HCT116 (cell line): Measurements from ENCODE around the gene ESR2. TPM values are rescaled to one million over a fixed set of nuclear protein-coding genes. Genes with fewer than 3 reads are reported as not detected.

ENCODE experiments used
- ATAC-seq: fragments of 200-7000 bp; cut with Tn5 transposase; 2 replicates; pipeline ENCODE4 v1.9.1; 2020; ENCODE audit warnings: mild to moderate bottlenecking, moderate library complexity
- BruUV-seq: library from RNA; stranded (reverse); fragments of 400-500 nt; replicated peaks from 2 replicates; lab custom pipeline; 2021; lab: Mats Ljungman, UMichigan
- CTCF ChIA-PET: fragments of 300-600 bp; sonication (Branson Sonifier 250); formaldehyde crosslinking; loops from one replicate; lab custom pipeline; 2021; ENCODE audit warnings: antibody characterized with exemption; lab: Charles Lee
- POLR2A ChIA-PET: fragments of 300-600, 350-600 bp; sonication (Branson Sonifier 250); formaldehyde crosslinking; loops from one replicate; lab custom pipeline; 2021; ENCODE audit warnings: antibody characterized with exemption; lab: Charles Lee
- RAD21 ChIA-PET, 2 experiments: fragments of 300-600 bp; sonication (Branson Sonifier 250); formaldehyde crosslinking; loops; one replicate each; lab custom pipeline; 2023; ENCODE audit warnings: low total read pairs in 2 of 2; ENCODE audit not compliant: uncharacterized antibody in 2 of 2, unreplicated experiment in 2 of 2, low non-redundant PET in 1 of 2; lab: Charles Lee
- DNase-seq: peaks from one replicate; pipeline ENCODE4 v3.0.0-alpha.2; 2010; ENCODE audit warnings: low read depth, low spot score
- H2AFZ ChIP-seq: fragments of 200-600 bp; shearing (Covaris generic), sonication (generic); 2 replicates; pipeline ENCODE4 v1.6.1; 2017; ENCODE audit warnings: low read depth, mixed run types, mixed read lengths, antibody characterized with exemption, low read length; ENCODE audit not compliant: poor library complexity, severe bottlenecking
- H3K27ac ChIP-seq: 2 replicates; pipeline ENCODE4 v1.5.1; 2012; ENCODE audit warnings: low read depth, low read length
- H3K27me3 ChIP-seq: fragments of 200-600 bp; sonication (generic); 2 replicates; pipeline ENCODE4 v1.6.1; 2016; ENCODE audit warnings: mixed run types, low read length, mixed read lengths; ENCODE audit not compliant: insufficient read depth
- H3K36me3 ChIP-seq, 2 experiments: fragments of 200-500 bp in 1 of 2; fragments of 200-600 bp in 1 of 2; sonication (Bioruptor generic) in 1 of 2; sonication (generic) in 1 of 2; 2 replicates each; pipeline versions ENCODE4 v1.5.1 to v1.6.1; 2014 to 2016; ENCODE audit warnings: low read length in 2 of 2, inconsistent platforms in 1 of 2, mixed read lengths in 1 of 2, mixed run types in 1 of 2; ENCODE audit not compliant: insufficient read depth in 2 of 2, control insufficient read depth in 1 of 2
- H3K4me1 ChIP-seq, 2 experiments: fragments of 200-600 bp in 1 of 2; sonication (generic) in 1 of 2; 2 replicates each; pipeline versions ENCODE4 v1.5.1 to v1.6.1; 2012 to 2017; ENCODE audit warnings: low read length in 2 of 2, inconsistent platforms in 1 of 2, mild to moderate bottlenecking in 1 of 2, mixed read lengths in 1 of 2, mixed run types in 1 of 2, moderate library complexity in 1 of 2; ENCODE audit not compliant: insufficient read depth in 2 of 2, control insufficient read depth in 1 of 2
- H3K4me2 ChIP-seq: fragments of 200-600 bp; sonication (generic); 2 replicates; pipeline ENCODE4 v1.6.1; 2017; ENCODE audit warnings: mixed run types, low read length, mixed read lengths
- H3K4me3 ChIP-seq, 2 experiments: fragments of 200-600 bp in 1 of 2; sonication (generic) in 1 of 2; replicated peaks in 1 of 2; 2 replicates each; pipeline ENCODE4 v1.5.1; 2011 to 2016; ENCODE audit warnings: low read length in 2 of 2, control low read depth in 1 of 2, low read depth in 1 of 2, mild to moderate bottlenecking in 1 of 2, mixed read lengths in 1 of 2, mixed run types in 1 of 2
- H3K79me2 ChIP-seq: fragments of 200-600 bp; sonication (generic); 2 replicates; pipeline ENCODE4 v1.6.1; 2017; ENCODE audit warnings: mild to moderate bottlenecking, mixed run types, low read length, moderate library complexity, mixed read lengths; ENCODE audit not compliant: insufficient read depth
- H3K9ac ChIP-seq: fragments of 200-600 bp; sonication (generic); 2 replicates; pipeline ENCODE4 v1.6.1; 2016; ENCODE audit warnings: low read length, mixed read lengths
- H3K9me2 ChIP-seq: fragments of 200-600 bp; sonication (generic), shearing (Covaris generic); 2 replicates; pipeline ENCODE4 v1.6.1; 2017; ENCODE audit warnings: mixed run types, mild to moderate bottlenecking, moderate library complexity; ENCODE audit not compliant: insufficient read depth
- H3K9me3 ChIP-seq, 2 experiments: fragments of 200-500 bp in 1 of 2; fragments of 200-600 bp in 1 of 2; sonication (Bioruptor generic) in 1 of 2; sonication (generic) in 1 of 2; 2 replicates each; pipeline ENCODE4 v1.6.1; 2014 to 2017; ENCODE audit warnings: low read length in 2 of 2, mixed read lengths in 2 of 2, inconsistent platforms in 1 of 2, low read depth in 1 of 2, mild to moderate bottlenecking in 1 of 2, mixed run types in 1 of 2, moderate library complexity in 1 of 2; ENCODE audit not compliant: control insufficient read depth in 1 of 2, insufficient read depth in 1 of 2
- H4K20me1 ChIP-seq: fragments of 200-600 bp; sonication (generic), shearing (Covaris generic); 2 replicates; pipeline ENCODE4 v1.6.1; 2017; ENCODE audit warnings: mixed run types, mild to moderate bottlenecking, moderate library complexity; ENCODE audit not compliant: insufficient read depth
- CBX3 ChIP-seq: IDR thresholded peaks from 2 replicates; pipeline ENCODE4 v1.6.1; 2012; ENCODE audit warnings: low read depth
- CEBPB ChIP-seq: IDR thresholded peaks from 2 replicates; pipeline ENCODE4 v1.6.1; 2012; ENCODE audit warnings: low read depth
- EGR1 ChIP-seq: IDR thresholded peaks from 2 replicates; pipeline ENCODE4 v1.6.1; 2012; ENCODE audit warnings: low read depth
- ELF1 ChIP-seq: IDR thresholded peaks from 2 replicates; pipeline ENCODE4 v1.6.1; 2012; ENCODE audit warnings: low read depth, borderline replicate concordance
- EZH2 ChIP-seq: fragments of 200-600 bp; sonication (generic); IDR thresholded peaks from 2 replicates; pipeline ENCODE4 v1.6.1; 2017; ENCODE audit warnings: antibody characterized with exemption, mixed run types
- TCF7L2 ChIP-seq: IDR thresholded peaks from 2 replicates; pipeline ENCODE4 v1.7.0; 2011; ENCODE audit warnings: borderline replicate concordance, inconsistent platforms; ENCODE audit not compliant: insufficient read depth, insufficient read length; ENCODE audit errors: extremely low read depth
- ZBTB33 ChIP-seq: IDR thresholded peaks from 2 replicates; pipeline ENCODE4 v1.6.1; 2011; ENCODE audit warnings: mild to moderate bottlenecking, low read length, moderate library complexity; ENCODE audit not compliant: insufficient replicate concordance; ENCODE audit errors: extremely low read depth
- intact Hi-C: fragments of 100-400 bp; cut with micrococcal nuclease; formaldehyde crosslinking; loops from 2 replicates; pipeline ENCODE4 v1.10.0; 2022
- total RNA-seq: library from RNA; stranded (reverse); gene quantifications from one replicate; pipeline ENCODE4 v1.2.1, GENCODE V29; 2021; ENCODE audit not compliant: unreplicated experiment
- TF ChIP-seq, protein P1 (sequence below), 3 experiments: fragments of 200-600 bp in 1 of 3; sonication (generic) in 1 of 3; IDR thresholded peaks in 2 of 3; conservative IDR thresholded peaks in 1 of 3; 2 replicates each; pipeline ENCODE4 v1.5.1; 2012 to 2017; ENCODE audit warnings: low read depth in 2 of 3, low read length in 2 of 3, antibody characterized with exemption in 1 of 3, borderline replicate concordance in 1 of 3, control low read depth in 1 of 3, mild to moderate bottlenecking in 1 of 3, mixed read lengths in 1 of 3, mixed run types in 1 of 3, moderate library complexity in 1 of 3; ENCODE audit not compliant: insufficient read depth in 1 of 3

ESR2 gene
- total RNA-seq, 1 experiment from 2014 or later: 0.32 TPM

GRCh38 chr14:64092338-64092737 lies 201.8 kb downstream of the ESR2 start (continued):
- TF ChIP-seq, protein P1, sequence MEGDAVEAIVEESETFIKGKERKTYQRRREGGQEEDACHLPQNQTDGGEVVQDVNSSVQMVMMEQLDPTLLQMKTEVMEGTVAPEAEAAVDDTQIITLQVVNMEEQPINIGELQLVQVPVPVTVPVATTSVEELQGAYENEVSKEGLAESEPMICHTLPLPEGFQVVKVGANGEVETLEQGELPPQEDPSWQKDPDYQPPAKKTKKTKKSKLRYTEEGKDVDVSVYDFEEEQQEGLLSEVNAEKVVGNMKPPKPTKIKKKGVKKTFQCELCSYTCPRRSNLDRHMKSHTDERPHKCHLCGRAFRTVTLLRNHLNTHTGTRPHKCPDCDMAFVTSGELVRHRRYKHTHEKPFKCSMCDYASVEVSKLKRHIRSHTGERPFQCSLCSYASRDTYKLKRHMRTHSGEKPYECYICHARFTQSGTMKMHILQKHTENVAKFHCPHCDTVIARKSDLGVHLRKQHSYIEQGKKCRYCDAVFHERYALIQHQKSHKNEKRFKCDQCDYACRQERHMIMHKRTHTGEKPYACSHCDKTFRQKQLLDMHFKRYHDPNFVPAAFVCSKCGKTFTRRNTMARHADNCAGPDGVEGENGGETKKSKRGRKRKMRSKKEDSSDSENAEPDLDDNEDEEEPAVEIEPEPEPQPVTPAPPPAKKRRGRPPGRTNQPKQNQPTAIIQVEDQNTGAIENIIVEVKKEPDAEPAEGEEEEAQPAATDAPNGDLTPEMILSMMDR (IDR thresholded peaks at IDR 0.05 in 2 of 3, conservative IDR thresholded peaks at IDR 0.05 in 1 of 3; ENCODE audit: borderline replicate concordance in 1 of 3, insufficient read depth in 1 of 3, low read depth in 2 of 3, low read length in 2 of 3): no peak
- no peak for TF ChIP-seq ZBTB33
- TF ChIP-seq, all 23 proteins: peak for 0

DNA sequence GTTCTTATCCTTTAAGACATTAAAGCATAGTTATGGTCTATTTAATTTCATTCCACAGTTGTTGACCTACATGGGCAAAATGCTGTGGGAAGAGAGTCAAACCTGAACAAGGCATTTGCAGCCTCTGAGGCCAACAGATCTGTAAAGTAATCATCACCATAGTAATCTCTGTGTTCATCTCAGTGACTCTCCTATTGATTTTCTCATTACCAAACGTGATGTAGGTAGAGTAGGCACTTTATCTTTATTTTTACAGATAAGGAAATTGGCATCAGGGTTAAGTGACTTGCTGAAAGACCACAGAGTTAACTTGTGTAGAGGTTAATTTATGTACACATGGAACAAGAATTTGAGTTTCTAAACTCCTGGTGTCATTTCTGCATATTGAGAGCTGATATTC lies 203.0 kb downstream of the ESR2 start:
- Histone ChIP-seq H3K4me1 (no peaks in the 10 kb centered on the region), H4K20me1 (no peaks in the 10 kb centered on the region), H3K9me3 (no peaks in the 10 kb centered on the region), H3K9ac (no peak overlapping the region), H3K79me2 (no peaks in the 10 kb centered on the region), H3K4me2 (no peak overlapping the region), H2AFZ (no peak overlapping the region), H3K36me3 (no peaks in the 10 kb centered on the region; a peak in 1 of 4 replicates), H3K27me3 (no peaks in the 10 kb centered on the region), H3K9me2 (no peaks in the 10 kb centered on the region), H3K4me3 (no peak overlapping the region), H3K27ac (no peak overlapping the region)
- DNase-seq (no peak), ATAC-seq (no peak)
- CTCF ChIA-PET: no interaction called here
- no TSS peak for BruUV-seq
- POLR2A ChIA-PET: no interaction called here
- TF ChIP-seq EZH2: no peak
- TF ChIP-seq ZBTB33: no peak
- no peak for TF ChIP-seq ELF1
- TF ChIP-seq CBX3: no peak
- no peak for TF ChIP-seq EGR1
- no peak for TF ChIP-seq CEBPB
- no peak for TF ChIP-seq TCF7L2
- RAD21 ChIA-PET: no interaction called here
- intact Hi-C loops: no loop called here
